Measurements from ENCODE around the gene ATAT1. TPM values are rescaled to one million over a fixed set of nuclear protein-coding genes. Genes with fewer than 3 reads are reported as not detected.

Gene ATAT1
- total RNA-seq, 1 donor from 2014 or later: 13.3 TPM

GRCh38 chr6:30599625-30600324, 26.9 kb upstream of the ATAT1 start:
- no peak overlapping the region for H3K27ac ChIP-seq
- peaks cover 9 to 45% of the 10 kb centered on the region in 2 donors for H3K36me3 ChIP-seq
- no peaks in the 10 kb centered on the region for H3K4me1 ChIP-seq
- TF ChIP-seq, protein P1, sequence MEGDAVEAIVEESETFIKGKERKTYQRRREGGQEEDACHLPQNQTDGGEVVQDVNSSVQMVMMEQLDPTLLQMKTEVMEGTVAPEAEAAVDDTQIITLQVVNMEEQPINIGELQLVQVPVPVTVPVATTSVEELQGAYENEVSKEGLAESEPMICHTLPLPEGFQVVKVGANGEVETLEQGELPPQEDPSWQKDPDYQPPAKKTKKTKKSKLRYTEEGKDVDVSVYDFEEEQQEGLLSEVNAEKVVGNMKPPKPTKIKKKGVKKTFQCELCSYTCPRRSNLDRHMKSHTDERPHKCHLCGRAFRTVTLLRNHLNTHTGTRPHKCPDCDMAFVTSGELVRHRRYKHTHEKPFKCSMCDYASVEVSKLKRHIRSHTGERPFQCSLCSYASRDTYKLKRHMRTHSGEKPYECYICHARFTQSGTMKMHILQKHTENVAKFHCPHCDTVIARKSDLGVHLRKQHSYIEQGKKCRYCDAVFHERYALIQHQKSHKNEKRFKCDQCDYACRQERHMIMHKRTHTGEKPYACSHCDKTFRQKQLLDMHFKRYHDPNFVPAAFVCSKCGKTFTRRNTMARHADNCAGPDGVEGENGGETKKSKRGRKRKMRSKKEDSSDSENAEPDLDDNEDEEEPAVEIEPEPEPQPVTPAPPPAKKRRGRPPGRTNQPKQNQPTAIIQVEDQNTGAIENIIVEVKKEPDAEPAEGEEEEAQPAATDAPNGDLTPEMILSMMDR (IDR thresholded peaks at IDR 0.05): no peak
- TF ChIP-seq POLR2AphosphoS5 (IDR thresholded peaks at IDR 0.05; ENCODE audit: insufficient read depth in 1 of 2, low read depth in 1 of 2) (no peak), POLR2A (IDR thresholded peaks at IDR 0.05) (no peak)
- no peak overlapping the region for H3K4me3 ChIP-seq
- DNase-seq (ENCODE audit: extremely low spot score in 2 of 2): no peak
- no peaks in the 10 kb centered on the region for H3K27me3 ChIP-seq
- no peaks in the 10 kb centered on the region for H3K9me3 ChIP-seq
- intact Hi-C loops (cut with DNase I): no loop called here

- Histone ChIP-seq H3K4me1 (no peaks in the 10 kb centered on the region), H3K27me3 (no peaks in the 10 kb centered on the region), H3K36me3 (peaks cover 9 to 53% of the 10 kb centered on the region in 2 donors), H3K9me3 (no peaks in the 10 kb centered on the region), H3K27ac (no peak overlapping the region), H3K4me3 (no peak overlapping the region)
- no peak for DNase-seq (ENCODE audit: extremely low spot score in 2 of 2)
- intact Hi-C loops (cut with DNase I): no loop called here
- peak in 1 of 2 donors; percentile 70 for TF ChIP-seq POLR2AphosphoS5 (IDR thresholded peaks at IDR 0.05; ENCODE audit: insufficient read depth in 1 of 2, low read depth in 1 of 2)
- TF ChIP-seq, protein P1 (IDR thresholded peaks at IDR 0.05): no peak
Observed at GRCh38 chr6:30600451-30600961, 26.2 kb upstream of the ATAT1 start.

DNA sequence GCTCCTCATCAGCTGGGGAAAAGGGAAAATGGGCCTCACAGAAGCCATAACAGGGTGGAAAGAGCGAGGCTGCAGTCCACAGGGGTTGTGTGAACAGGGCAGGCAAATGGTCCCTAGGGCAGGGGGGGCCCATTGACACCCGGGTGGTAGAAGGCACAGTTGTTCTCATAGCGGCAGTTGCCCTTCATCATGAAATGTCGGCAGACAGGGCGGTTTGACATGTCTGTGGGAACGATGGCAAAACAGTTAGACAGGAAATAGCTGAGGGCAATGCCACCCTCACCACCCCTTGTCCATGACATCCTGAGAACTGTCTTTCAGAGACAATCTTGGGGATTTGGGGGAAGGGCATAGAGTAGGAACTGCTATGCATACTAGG, 25.2 kb upstream of the ATAT1 start:
- Histone ChIP-seq H3K9me3 (no peaks in the 10 kb centered on the region), H3K4me1 (no peaks in the 10 kb centered on the region), H3K27ac (no peak overlapping the region), H3K27me3 (no peaks in the 10 kb centered on the region), H3K4me3 (no peak overlapping the region), H3K36me3 (peaks cover 11 to 62% of the 10 kb centered on the region in 2 donors)
- TF ChIP-seq POLR2AphosphoS5 (IDR thresholded peaks at IDR 0.05; ENCODE audit: insufficient read depth in 1 of 2, low read depth in 1 of 2): no peak
- TF ChIP-seq, protein P1 (IDR thresholded peaks at IDR 0.05): no peak
- intact Hi-C loops (cut with DNase I): no loop called here
- no peak for DNase-seq (ENCODE audit: extremely low spot score in 2 of 2)

DNA sequence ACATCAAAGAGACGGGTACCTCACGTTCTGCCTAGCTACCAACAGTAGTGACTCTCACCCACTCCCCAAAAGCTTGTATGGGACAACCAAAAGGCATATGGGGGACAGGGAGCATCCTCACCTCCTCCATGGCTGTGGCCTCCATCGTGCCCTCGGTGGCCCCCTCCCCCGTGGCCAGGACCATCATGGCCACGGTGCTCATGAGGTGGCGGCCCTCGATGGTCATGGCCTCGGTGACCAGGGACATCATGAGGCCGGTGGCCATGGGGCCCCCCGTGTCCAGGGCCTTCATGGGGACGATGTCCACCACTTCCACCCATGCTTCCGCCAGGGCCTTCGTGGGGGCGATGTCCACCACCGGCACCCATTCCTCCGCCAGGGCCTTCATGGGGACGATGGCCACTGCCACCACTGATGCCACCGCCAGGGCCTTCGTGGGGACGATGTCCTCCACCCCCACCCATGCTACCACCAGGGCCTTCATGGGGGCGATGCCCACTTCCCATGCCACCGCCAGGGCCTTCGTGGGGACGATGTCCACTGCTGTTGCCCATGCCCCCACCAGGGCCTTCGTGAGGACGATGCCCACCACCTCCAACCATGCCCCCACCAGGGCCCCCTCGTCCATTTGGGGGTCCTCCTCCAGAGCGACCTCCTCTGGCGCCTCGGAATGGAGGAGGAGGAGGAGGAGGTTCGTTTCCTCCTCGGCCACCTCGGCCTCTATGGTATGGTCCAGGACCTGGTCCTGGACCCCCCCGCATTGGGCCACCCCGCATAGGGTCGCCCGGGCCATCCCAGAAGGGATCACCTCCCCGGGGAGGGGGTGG, 24.6 kb upstream of the ATAT1 start:
- intact Hi-C loops (cut with DNase I): no loop called here
- Histone ChIP-seq H3K27ac (no peak overlapping the region), H3K36me3 (peaks cover 14 to 68% of the 10 kb centered on the region in 2 donors), H3K27me3 (no peaks in the 10 kb centered on the region), H3K4me3 (no peak overlapping the region), H3K9me3 (no peaks in the 10 kb centered on the region), H3K4me1 (no peaks in the 10 kb centered on the region)
- DNase-seq (ENCODE audit: extremely low spot score in 2 of 2): no peak
- TF ChIP-seq POLR2A (IDR thresholded peaks at IDR 0.05) (no peak), POLR2AphosphoS5 (IDR thresholded peaks at IDR 0.05; ENCODE audit: insufficient read depth in 1 of 2, low read depth in 1 of 2) (peak in 1 of 2 donors; percentile 65)
- TF ChIP-seq, protein P1 (IDR thresholded peaks at IDR 0.05): no peak

All from vagina (tissue), 2 donors.